Stimulated activated CD8-positive, alpha-beta memory T cell treated with anti-CD3 and anti-CD28 coated beads, Interleukin-4, amount 100 ng/mL, for 4 hours (primary cell): ENCODE data around the gene SAFB2.
"Not testable (repeated sequence)": the region's sequence is repeated elsewhere in the genome, so short reads cannot be mapped to it uniquely, and the experiment has no call there.

Experiments
- DNase-seq, 2 donors: peaks; one replicate each; pipeline ENCODE4 v3.0.0-alpha.2; 2020; ENCODE audit warnings: low read depth in 2 of 2, low spot score in 1 of 2

SAFB2 gene

DNA sequence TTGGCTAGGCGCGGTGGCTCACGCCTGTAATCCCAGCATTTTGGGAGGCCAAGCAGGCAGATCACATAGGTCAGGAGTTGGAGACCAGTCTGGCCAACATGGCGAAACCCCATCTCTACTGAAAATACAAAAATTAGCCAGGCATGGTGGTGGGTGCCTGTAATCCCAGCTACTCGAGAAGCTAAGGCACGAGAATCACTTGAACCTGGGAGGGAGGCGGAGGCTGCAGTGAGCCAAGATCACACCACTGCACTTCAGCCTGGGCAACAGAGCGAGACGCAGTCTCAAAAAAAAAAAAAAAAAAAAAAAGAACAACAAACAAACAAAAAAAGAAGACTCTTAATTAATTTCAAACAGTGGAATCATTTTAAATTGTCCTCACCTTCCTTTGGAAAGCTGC is 13.8 kb downstream of the SAFB2 start:
- DNase-seq = not testable (repeated sequence)

DNA sequence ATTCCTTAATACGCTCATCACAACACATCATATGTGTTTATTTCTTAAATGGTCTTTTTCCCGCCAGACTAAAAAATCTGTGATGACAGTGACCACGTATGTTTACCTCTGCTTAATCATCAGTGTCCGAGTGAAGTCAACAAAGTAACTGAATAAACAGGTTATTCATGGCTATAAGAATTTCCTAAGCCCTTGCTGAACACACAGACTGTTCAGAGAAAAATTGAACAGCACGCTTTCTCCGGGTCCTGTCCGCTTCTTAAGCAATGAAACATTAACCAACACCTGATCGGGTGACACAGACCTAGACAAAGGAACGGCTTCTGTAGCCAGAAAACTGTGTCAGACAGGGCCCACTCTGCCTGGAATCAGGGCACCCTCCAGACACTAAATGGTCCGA is 14.3 kb downstream of the SAFB2 start:
- no peak for DNase-seq

DNA sequence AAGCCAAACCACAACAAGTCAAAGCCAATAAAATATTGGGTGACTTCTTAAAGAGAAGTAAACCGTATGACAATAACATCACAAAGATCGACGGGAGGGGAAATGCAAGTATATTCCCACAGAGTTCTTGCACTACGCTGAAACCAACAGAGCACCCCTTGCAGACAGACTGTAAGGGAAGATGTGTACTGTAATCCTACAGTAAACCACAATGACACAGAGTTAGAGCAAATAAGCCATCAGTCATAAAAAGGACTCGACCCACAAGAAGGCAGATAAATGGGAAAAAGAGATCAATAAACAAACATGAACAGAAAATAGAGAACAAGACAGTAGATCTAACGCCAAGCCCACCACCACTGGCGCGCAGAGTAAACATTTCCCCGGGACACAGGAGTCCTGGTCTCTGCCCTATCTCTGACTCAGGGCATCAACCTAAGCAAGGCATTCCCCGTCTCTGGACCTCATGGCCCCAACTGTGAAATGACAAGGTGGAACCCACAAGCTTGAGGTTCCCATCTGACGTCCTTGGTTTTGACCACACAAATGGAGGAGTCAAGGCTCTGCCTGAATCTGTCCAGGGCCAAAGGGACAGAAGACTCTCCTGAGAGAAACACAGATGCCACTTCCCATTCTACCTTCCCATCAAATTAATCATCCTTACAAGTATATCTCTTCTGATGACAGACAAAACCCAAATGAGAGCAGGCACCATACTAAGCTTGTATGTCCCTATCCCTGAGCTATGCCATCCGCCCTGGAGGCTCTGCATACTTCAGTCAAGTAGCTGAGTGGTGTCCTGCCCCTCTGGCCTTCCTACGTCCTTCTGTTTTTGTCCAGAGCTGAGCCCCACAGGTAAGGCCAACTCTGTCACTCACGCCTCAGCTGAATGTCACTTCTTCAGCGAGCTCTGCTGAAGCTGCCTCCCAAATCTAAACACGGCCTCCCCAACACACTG is 15.0 kb downstream of the SAFB2 start:
- DNase-seq = no peak

DNA sequence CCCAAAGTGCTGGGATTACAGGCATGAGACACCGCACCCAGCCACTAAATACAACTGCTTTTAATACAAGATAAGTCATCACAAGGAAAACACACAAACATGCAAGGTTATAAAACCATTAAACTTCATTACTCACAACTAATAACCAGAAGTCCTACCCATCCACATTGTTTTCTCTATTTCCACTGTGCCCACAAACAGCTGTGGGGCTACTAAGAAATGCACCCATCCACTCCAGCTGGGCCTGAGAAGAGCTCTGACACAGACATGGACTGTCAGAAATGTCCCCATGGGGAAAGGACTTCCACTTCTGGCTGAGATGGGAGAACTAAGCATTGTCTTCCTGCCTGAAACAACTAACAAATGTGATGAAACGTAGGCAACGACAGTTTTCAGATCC is 17.2 kb downstream of the SAFB2 start:
- no peak for DNase-seq

DNA sequence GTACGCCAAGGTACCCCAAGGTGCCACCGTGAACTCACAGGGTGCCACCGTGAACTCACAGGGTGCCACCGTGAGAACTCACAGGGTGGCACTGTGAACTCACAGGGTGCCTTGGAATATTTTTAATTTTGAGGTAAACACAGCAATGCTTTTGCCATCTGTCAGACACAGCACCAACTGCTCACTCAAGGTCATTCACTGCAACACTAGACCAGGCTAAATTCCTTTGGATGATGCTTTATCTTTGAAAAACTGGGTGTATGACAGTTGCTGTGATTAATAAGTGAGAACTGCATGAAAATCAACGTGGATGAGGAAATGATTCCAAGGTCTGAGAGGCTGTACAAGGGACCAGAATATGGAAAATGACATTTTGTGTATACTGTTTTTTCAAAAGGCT is 18.9 kb downstream of the SAFB2 start:
- no peak for DNase-seq

DNA sequence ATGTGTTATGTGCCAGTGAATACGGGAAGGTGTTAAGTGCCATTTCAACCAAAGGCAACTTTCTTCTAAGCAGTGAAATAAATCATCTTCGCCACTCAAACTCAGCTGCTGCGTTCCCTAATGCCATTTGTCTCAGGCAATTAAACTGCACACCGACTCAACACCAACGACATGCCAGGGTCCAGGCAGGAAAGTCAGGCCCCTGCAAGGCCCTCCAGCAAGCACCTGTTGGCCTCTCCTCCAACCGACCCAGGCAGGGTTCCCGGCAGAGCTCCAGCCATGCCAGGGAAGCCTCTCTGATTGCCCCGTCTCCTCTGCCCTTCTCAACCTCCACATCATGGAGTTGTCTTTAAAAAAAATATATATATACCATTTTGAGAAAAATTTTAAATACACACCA is 21.8 kb downstream of the SAFB2 start:
- no peak for DNase-seq

DNA sequence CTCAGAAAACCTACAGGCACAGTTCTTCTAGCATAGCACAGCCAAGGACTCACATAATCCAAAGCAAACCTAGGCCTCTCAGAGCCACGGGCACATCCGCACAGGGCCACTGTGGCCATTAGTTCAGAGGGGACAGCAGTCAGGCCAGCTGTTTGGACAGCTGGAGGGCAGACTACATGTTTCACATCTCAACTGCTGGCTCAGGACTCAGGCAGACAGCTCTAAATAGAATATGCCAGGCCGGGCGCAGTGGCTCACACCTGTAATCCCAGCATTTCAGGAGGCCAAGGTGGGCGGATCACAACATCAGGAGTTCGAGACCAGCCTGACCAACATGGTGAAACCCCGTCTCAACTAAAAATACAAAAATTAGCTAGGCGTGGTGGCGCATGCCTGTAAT is 26.8 kb downstream of the SAFB2 start:
- no peak for DNase-seq

DNA sequence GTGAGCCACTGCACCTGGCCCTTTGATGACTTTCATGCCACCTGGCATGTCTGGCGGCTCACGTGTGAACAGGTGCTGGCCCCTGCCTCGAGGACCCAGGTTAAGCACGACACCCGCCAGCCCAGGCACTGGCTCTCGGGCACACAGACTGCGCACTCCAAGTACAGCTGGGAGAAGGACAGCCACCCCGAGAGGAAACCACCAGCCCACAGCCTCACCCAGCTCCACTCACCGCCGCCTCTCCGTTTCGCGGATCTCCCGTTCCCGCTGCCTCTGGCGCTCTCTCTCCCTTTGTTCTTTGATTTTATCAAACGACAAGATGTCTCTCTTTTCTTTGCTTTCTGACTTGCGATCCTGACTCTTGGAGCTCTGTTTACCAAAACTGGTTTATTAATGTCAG is 27.4 kb downstream of the SAFB2 start:
- DNase-seq = no peak

DNA sequence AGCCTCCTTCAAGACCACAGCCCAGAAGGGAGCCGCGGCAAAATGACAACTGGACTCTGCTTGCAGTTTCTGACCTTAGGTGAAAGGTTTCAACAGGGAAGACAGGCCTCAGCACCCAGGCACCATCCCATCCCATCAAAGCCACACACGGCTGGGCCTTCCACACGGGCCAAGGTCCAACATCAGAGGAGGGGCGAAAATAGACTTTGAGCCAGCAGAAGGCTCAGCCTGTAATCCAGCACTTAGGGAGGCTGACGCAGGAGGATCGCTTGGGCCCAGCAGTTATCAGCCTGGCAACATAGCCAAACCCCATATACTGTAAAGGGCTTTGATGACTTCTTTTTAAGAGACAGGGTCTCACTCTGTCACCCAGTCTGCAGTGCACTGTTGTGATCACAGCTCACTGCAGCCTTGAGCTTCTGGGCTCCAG is 28.0 kb downstream of the SAFB2 start:
- no peak for DNase-seq

DNA sequence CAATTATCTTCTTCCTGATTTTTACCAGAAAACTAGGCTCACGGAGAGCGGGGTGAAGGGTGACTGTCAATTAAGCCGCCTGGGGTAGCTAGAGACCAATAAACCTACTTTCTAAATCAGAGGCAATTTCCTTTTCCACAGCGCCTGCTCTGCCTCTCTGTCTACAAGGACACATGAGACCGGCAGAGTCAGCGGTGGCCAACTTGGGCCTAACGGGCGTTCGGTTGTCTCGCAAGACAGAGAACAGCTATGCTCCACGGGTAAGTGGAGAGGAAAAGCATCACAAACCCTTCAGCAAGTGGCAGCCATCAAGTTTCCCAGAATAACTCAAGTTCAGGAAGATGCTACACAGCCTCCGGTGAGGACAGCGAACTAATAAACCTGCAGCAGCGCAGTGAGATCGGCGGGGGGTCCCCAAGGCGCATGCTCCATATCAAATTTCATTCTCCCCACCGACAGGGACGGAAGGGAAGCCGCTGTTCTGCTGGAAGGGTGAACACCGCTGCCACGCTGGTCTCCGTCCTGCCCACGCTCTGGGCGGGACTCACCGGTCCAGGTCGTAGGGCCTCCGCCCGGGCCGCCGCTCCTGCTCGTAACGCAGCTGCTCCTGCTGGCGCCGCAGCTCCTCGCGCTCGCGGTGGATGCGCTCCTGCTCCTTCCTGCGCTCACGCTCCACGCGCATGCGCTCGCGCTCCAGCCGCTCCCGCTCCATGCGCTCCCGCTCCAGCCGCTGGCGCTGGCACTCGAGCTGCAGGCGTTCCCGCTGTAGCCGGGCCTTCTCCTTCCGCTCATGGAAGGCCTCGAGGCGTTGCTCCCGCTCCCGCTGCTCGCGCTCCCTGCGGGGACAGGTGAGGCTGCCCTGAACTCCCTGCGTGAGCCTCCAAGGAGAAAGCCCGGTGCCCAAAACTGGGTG is 29.0 kb downstream of the SAFB2 start:
- no peak for DNase-seq

DNA sequence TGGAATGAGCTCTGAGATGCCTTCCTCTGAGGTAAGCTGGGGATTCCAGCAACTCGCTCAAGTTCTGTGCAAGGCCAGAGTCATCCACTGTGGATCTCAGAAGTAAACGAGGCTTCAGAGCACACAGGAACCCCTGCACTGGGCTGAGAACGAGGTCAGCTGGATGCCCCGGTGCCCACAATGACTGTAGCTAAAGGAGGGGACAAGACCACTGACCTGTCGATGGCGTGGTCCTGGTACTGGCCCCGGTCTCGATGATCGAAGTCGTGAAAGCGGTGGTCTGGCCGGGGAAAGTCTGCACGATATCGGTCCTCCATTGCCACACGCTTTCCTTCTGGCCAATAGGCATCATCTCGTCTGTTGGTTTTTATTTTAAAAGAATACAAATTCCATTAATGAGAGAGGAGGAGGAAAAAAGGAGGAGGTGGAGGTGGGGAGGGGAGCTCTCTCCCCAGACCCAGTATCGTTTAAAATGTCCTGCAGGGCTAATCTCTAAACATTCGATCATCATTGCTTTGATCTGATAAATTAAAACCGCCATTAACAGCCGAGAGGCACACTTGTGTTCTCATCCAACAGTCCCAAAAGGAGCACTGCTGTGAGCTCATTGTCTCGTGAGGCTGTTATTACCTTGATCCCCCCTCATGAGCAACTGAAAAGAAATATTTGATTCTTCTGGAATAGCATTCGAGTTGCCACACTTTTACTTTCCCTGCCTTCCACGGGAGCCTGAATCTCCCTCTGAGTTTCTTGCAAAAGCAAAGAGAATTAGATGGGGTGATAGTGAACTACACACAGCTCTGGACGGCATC is 29.8 kb downstream of the SAFB2 start:
- no peak for DNase-seq

DNA sequence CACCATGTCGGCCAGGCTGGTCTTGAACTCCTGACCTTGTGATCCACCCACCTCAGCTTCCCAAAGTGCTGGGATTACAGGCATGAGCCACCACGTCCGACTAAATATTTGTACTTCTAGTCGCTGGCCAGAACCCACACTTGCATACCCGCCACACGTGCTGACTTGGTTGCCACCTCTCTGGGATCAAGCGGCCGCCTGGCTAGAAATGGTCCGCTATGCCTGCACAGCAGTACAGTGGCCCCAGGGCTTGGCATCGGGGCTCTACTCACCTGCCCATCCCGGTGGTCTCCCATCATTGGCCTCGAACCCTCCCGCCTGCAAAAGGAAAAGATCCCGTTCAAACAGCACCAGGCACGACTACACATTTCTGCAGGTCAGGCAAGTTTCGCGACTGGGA is 31.1 kb downstream of the SAFB2 start:
- no peak for DNase-seq

DNA sequence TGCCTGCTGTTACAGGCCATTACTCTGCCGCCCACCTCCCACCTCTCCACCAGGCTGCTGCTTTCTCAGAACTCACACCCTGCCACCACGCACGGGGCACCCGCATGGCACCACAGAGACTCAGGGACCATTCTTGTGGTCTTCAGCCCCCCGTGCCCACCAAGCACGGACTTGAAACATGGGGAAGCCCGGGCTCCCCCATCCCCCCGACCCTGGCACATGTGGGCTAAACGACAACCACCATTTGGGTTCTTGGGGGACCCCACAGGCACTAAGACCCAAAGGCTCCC is 31.8 kb downstream of the SAFB2 start:
- DNase-seq = no peak

DNA sequence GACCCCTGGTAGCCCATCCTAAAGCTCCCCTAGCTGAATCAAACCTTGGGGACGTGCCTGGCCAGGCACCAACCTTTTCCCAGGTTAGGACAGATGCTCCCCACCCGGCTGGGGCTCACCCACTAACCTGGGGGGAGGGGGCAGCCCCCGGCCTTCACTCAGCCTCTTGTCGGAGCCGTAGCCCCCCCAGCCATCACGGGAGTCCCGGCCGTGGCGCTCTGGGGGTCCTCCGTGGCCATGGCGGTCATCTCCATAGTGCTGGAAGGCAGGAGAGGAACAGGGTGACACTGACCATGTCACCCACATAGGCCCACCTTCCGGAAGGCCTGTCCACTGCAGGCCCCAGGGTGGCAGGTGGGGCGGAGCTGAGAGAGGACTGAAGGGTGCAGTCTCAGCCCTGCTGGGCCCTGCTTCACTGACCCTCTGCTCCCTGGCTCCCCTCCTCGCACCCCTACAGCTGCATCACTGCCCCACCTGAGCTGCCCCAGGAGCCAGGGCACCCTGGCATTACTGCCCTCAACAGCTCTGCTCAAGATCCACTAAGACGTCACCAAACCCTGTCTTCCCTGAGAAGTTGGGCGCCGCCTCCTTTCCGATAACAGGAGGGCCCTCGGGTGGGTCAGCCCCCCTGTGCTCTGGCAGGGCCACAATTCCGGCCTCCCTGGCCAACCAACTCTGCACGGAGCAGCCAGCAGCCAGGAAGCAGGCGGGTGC is 32.3 kb downstream of the SAFB2 start:
- no peak for DNase-seq

DNA sequence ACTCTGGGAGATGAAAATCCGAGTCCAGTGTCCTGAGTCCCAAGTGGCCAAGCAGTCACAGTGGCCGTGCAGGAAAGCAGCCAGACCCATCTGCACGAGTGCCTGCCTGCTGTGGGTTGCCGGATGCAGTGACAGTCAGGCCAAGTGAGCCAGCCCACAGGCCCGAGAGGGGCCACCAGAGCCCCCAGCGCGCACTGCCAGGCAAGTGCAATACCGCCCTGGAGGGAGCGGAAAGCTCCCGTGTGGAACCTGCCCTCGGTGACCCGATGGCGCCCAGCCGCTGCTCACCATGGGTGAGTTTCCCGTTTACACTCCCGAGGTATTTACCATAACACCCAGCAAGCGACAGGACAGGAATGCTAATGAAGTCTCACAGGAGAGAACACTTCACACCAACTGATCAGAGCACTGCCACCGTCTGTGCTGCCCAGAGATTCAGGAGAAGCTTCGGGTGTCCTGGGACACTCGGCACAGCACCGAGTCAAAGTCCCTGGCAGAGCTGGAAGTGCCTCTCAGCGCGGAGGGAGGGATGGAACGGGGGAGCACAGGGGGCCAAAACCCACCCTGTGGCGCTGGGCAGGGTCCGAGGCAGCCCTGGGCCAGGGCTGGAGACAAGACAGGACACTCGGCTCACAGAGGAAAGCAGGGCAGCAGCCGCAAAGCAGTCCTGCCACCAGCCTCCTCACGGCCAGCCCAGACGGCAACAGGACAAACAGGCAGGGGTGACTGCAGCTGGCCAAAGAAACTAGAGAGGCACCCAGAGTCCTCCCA is 33.5 kb downstream of the SAFB2 start:
- no peak for DNase-seq

DNA sequence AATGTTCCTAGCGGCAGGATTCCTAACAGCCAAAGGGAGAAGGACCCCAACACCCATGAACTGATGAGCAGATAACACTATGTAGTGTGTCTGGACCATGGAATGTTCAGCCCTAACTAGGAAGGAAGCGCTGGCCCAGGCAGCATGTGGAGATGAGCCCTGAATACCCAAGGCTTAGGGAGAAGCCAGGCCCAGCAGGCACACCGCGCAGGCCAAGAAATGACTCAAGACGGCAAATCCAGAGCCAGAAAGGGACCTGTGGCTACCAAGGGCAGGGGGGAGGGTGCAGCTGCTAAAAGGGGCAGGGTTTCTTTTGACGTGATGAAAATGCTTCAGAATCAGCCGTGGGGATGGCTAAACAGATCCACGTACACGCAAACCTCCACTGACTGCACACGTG is 34.1 kb downstream of the SAFB2 start:
- no peak for DNase-seq

DNA sequence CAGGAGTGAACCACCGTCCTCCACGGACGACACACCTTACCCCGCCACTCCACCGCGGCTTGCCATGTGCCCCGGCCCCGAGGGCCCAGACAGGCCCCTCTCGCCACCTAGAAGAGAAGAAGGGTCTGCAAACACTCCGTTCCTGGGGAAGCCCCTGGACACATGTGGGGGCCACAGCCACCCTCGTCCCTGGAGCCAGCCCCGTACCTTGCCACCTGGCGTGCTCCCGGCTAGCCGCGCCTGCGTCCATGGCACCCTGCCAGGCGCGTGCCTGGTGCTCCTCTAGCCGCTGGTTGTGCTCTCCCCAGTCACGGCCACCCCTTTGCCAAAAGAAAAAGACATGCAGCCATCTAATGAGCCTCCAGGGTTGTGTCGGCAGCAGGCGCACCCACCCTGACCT is 34.9 kb downstream of the SAFB2 start:
- DNase-seq = no peak

DNA sequence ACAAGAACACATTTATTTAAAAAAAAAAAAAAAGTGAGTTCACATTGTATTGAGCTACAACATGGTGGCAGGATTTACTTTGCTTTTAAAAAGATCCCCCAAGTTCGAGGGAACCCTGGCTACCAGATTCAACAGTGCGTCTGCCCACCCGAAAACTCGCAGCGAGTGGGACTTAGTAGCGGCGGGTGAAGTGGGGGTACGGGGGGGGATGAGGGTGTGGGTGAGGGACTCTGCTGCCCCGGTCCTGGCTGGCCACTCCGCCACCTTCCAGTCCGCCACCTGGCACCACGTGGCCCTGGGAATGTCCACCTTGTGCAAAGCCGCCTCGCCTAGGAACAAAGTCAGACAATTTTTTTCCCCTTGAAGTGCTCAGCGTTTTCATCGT is 35.5 kb downstream of the SAFB2 start:
- no peak for DNase-seq

DNA sequence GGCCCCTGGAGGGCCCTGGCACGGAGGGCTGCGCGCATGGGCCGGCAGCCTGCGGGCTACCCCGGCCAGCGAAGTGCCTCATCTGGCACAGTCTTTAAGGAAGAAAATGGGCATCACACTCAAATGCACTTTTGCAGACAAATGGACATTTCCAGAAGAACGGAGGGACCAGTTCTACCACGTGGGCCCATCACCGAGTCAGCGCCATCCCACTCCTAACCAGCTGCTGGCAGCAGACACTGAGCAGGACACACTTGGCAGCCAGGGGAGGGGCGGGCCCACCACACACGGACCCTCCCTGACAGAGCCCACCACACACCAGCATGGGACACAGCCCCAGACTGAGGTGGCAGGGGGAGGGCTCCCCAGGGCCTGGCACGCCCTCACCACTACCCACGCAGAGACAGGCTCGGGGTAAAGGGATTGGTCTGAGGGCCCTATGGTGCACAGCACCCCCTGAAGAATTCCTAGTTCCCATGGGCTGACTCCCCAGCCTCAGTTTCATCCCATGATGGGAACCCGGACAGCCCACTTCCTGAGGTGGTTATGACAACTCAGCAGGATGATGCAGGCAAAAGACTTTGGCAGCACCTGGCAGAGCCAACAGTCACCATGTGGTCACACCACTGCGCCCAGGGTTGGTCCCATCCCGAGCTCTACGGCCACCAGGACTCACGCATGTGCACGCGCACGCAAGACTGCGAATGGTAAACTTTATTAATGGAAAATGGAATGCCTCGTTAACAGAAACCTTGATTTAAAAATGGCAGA is 36.1 kb downstream of the SAFB2 start:
- DNase-seq = no peak
